Hepatocyte (in vitro differentiated cells): ENCODE data around the gene PLEKHM3. TPM values are rescaled to one million over a fixed set of nuclear protein-coding genes. Genes with fewer than 3 reads are reported as not detected.

Experiments
- DNase-seq: peaks from one replicate; pipeline ENCODE4 v3.0.0-alpha.2; 2016; ENCODE audit warnings: low spot score
- H2AFZ ChIP-seq: fragments of 200-600 bp; sonication (generic); 2 replicates; pipeline ENCODE4 v1.6.0; 2016; ENCODE audit warnings: antibody characterized with exemption, mild to moderate bottlenecking
- H3K27ac ChIP-seq: fragments of 200-600 bp; sonication (generic); 2 replicates; pipeline ENCODE4 v1.5.1; 2016; ENCODE audit warnings: mild to moderate bottlenecking
- H3K27me3 ChIP-seq: fragments of 200-600 bp; sonication (generic); 2 replicates; pipeline ENCODE4 v1.6.1; 2016
- H3K36me3 ChIP-seq: fragments of 200-600 bp; sonication (generic); replicated peaks from 2 replicates; pipeline ENCODE4 v1.5.1; 2016; ENCODE audit warnings: low read depth; ENCODE audit not compliant: insufficient read depth
- H3K4me1 ChIP-seq: fragments of 200-600 bp; sonication (generic); 2 replicates; pipeline ENCODE4 v1.5.1; 2016; ENCODE audit warnings: mild to moderate bottlenecking, moderate library complexity; ENCODE audit not compliant: insufficient read depth
- H3K4me2 ChIP-seq: fragments of 200-600 bp; sonication (generic); 2 replicates; pipeline ENCODE4 v1.6.0; 2016
- H3K4me3 ChIP-seq: fragments of 200-600 bp; sonication (generic); 2 replicates; pipeline ENCODE4 v1.5.1; 2016; ENCODE audit warnings: mild to moderate bottlenecking
- H3K79me2 ChIP-seq: fragments of 200-600 bp; sonication (generic); 2 replicates; pipeline ENCODE4 v1.6.0; 2017; ENCODE audit warnings: mild to moderate bottlenecking
- H3K9me2 ChIP-seq: fragments of 200-600 bp; sonication (generic); replicated peaks from 2 replicates; pipeline ENCODE4 v1.6.0; 2017; ENCODE audit warnings: mild to moderate bottlenecking; ENCODE audit not compliant: insufficient read depth
- H3K9me3 ChIP-seq: fragments of 200-600 bp; sonication (generic); 2 replicates; pipeline ENCODE4 v1.5.1; 2016; ENCODE audit warnings: low read depth, mild to moderate bottlenecking
- H4K20me1 ChIP-seq: fragments of 200-600 bp; sonication (generic); 2 replicates; pipeline ENCODE4 v1.6.0; 2016; ENCODE audit warnings: mild to moderate bottlenecking; ENCODE audit not compliant: insufficient read depth, poor library complexity, severe bottlenecking
- EZH2 ChIP-seq: fragments of 200-600 bp; sonication (generic); IDR thresholded peaks from 2 replicates; pipeline ENCODE4 v1.6.1; 2016; ENCODE audit warnings: antibody characterized with exemption, mild to moderate bottlenecking, borderline replicate concordance
- EZH2phosphoT487 ChIP-seq: fragments of 200-600 bp; sonication (generic); IDR thresholded peaks from one replicate; pipeline ENCODE4 v1.6.1; 2018; ENCODE audit warnings: antibody characterized with exemption, mild to moderate bottlenecking, low read depth, moderate library complexity; ENCODE audit not compliant: unreplicated experiment, severe bottlenecking
- WGBS: methylation state at CpG from one replicate; pipeline ENCODE4 v1.1.6; 2016; ENCODE audit warnings: low lambda C conversion rate; ENCODE audit errors: missing lambda C conversion rate; 5-methylcytosine and 5-hydroxymethylcytosine counted together
- polyA plus RNA-seq: library from polyadenylated mRNA; unstranded; fragments of >200 nt; fragmentation: Nextera tagmentation; extraction: Ambion mirVana; gene quantifications from 2 replicates; pipeline ENCODE4 v1.2.1, GENCODE V29; 2016
- total RNA-seq: library from RNA; depleted of rRNA; stranded (reverse); fragments of >200 nt; gene quantifications from 2 replicates; pipeline ENCODE4 v1.2.3, GENCODE V29; 2014
- TF ChIP-seq, protein P1 (sequence below): fragments of 200-600 bp; sonication (generic); IDR thresholded peaks from 2 replicates; pipeline ENCODE4 v1.5.1; 2016; ENCODE audit warnings: antibody characterized with exemption, mild to moderate bottlenecking; ENCODE audit not compliant: poor library complexity

PLEKHM3 gene
- total and polyA plus RNA-seq, 2 experiments from 2014 or later, result 4.2 to 11.1 TPM

DNA sequence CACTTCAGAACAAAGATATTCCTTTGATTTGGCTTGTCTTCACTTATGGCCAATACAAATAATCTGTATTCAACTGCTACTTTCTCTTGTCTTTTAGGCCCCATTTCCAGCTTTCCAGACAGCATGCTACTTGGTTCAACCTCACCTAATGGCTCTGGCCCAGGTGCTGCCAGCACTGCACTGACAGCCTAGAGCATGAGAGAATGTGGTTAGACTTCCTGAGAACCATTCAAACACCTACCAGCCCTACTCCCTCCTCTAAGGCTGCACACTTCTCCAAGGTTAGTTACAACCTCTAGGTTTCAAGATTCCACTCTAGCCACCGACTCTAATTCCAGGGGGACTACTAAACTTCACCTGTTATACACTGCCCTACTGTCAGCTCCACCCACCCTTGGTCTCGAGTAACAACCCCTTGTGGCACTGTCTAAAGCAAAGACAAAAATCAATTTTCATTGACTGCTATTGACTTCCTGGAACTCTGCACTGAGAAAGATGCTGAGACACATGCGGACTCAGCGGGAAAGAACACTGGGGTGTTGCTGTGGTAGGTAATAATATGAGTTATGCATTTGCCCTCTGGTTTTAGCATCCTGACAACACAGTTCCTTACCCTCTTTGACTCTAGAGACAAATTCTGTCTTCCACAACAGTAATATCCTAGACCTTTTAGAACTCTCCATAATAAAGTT is 38.2 kb downstream of the PLEKHM3 start:
- Histone ChIP-seq H3K27ac (no peak overlapping the region), H3K36me3 (no peaks in the 10 kb centered on the region), H3K79me2 (peaks cover 22% of the 10 kb centered on the region), H3K4me2 (no peak overlapping the region), H3K4me1 (no peaks in the 10 kb centered on the region), H3K27me3 (no peaks in the 10 kb centered on the region), H3K9me3 (no peaks in the 10 kb centered on the region), H3K4me3 (no peak overlapping the region), H2AFZ (no peak overlapping the region), H4K20me1 (no peaks in the 10 kb centered on the region), H3K9me2 (no peaks in the 10 kb centered on the region)
- WGBS, result 81% methylated on average over 4 of the region's 4 CpGs
- DNase-seq, result no peak
- TF ChIP-seq EZH2, result no peak
- TF ChIP-seq, protein P1, sequence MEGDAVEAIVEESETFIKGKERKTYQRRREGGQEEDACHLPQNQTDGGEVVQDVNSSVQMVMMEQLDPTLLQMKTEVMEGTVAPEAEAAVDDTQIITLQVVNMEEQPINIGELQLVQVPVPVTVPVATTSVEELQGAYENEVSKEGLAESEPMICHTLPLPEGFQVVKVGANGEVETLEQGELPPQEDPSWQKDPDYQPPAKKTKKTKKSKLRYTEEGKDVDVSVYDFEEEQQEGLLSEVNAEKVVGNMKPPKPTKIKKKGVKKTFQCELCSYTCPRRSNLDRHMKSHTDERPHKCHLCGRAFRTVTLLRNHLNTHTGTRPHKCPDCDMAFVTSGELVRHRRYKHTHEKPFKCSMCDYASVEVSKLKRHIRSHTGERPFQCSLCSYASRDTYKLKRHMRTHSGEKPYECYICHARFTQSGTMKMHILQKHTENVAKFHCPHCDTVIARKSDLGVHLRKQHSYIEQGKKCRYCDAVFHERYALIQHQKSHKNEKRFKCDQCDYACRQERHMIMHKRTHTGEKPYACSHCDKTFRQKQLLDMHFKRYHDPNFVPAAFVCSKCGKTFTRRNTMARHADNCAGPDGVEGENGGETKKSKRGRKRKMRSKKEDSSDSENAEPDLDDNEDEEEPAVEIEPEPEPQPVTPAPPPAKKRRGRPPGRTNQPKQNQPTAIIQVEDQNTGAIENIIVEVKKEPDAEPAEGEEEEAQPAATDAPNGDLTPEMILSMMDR, result no peak
- TF ChIP-seq EZH2phosphoT487, result no peak

GRCh38 chr2:207984765-207985480 is 40.4 kb downstream of the PLEKHM3 start:
- H2AFZ ChIP-seq, result no peak overlapping the region
- H3K27me3 ChIP-seq, result no peaks in the 10 kb centered on the region
- peaks cover 12% of the 10 kb centered on the region for H3K79me2 ChIP-seq
- no peak overlapping the region for H3K4me3 ChIP-seq
- H4K20me1 ChIP-seq, result no peaks in the 10 kb centered on the region
- H3K9me3 ChIP-seq, result no peaks in the 10 kb centered on the region
- no peak overlapping the region for H3K4me2 ChIP-seq
- no peaks in the 10 kb centered on the region for H3K4me1 ChIP-seq
- no peak for DNase-seq
- 90% methylated on average over 3 of the region's 3 CpGs for WGBS
- no peaks in the 10 kb centered on the region for H3K36me3 ChIP-seq
- TF ChIP-seq, protein P1, result no peak
- TF ChIP-seq EZH2 (no peak), EZH2phosphoT487 (no peak)
- no peak overlapping the region for H3K27ac ChIP-seq
- H3K9me2 ChIP-seq, result no peaks in the 10 kb centered on the region

DNA sequence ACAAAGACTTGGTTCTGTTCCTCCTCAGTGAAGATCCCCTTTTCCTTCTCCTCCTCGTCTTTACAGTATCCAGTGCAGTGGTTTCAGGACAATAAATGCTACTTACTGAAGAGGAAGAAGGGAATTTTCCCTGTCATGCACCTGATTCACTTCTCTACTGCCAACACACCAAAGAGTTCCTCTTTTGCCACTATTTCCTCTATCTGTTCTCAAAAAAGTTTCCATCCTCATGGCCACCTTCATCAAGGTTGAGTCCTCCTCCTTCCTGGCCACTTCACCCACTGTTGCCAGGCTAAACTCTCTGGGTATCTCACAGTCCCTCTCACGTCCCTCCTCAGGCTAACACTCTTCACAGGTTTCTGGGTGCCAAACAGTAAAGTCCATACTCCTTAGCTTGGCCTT is 41.7 kb downstream of the PLEKHM3 start:
- DNase-seq, result no peak
- H3K79me2 ChIP-seq, result peaks cover 12% of the 10 kb centered on the region
- no peaks in the 10 kb centered on the region for H4K20me1 ChIP-seq
- H3K27me3 ChIP-seq, result no peaks in the 10 kb centered on the region
- H3K36me3 ChIP-seq, result no peaks in the 10 kb centered on the region
- H3K9me2 ChIP-seq, result no peaks in the 10 kb centered on the region
- TF ChIP-seq EZH2phosphoT487 (no peak), EZH2 (no peak)
- TF ChIP-seq, protein P1, result no peak
- no peak overlapping the region for H3K4me3 ChIP-seq
- 92% methylated on average over 2 of the region's 2 CpGs for WGBS
- H2AFZ ChIP-seq, result no peak overlapping the region
- H3K4me2 ChIP-seq, result no peak overlapping the region
- no peak overlapping the region for H3K27ac ChIP-seq
- no peaks in the 10 kb centered on the region for H3K9me3 ChIP-seq
- H3K4me1 ChIP-seq, result no peaks in the 10 kb centered on the region
